Heart left ventricle (tissue), 16 donors: ENCODE data around the gene MIER2. TPM values are rescaled to one million over a fixed set of nuclear protein-coding genes. Genes with fewer than 3 reads are reported as not detected.
"Not testable (repeated sequence)": the region's sequence is repeated elsewhere in the genome, so short reads cannot be mapped to it uniquely, and the experiment has no call there.

Source experiments
- ATAC-seq, 4 donors: fragments of 200-7000 bp; cut with Tn5 transposase; one replicate each; pipeline ENCODE4 v1.9.1; 2020 to 2022; ENCODE audit warnings: moderate library complexity in 4 of 4, mild to moderate bottlenecking in 3 of 4, moderate number of reproducible peaks in 1 of 4
- DNase-seq, 5 donors: peaks; one replicate each; pipeline ENCODE4 v3.0.0-alpha.2; 2020
- H3K27ac ChIP-seq, 12 donors: fragments of 200-600 bp; sonication (generic) in 4 of 12; one replicate each; pipeline versions ENCODE4 v1.5.0 to v1.8.0; 2016 to 2022; ENCODE audit warnings: mild to moderate bottlenecking in 2 of 12
- H3K27me3 ChIP-seq, 9 donors: fragments of 200-600 bp; sonication (generic) in 2 of 9; one replicate each; pipeline versions ENCODE4 v1.5.1 to v1.8.0; 2016 to 2022; ENCODE audit warnings: mild to moderate bottlenecking in 3 of 9
- H3K36me3 ChIP-seq, 9 donors: fragments of 200-600 bp; sonication (generic) in 2 of 9; one replicate each; pipeline versions ENCODE4 v1.5.0 to v1.8.0; 2018 to 2022; ENCODE audit warnings: mild to moderate bottlenecking in 2 of 9
- H3K4me1 ChIP-seq, 12 donors: fragments of 200-600 bp; sonication (generic) in 4 of 12; one replicate each; pipeline versions ENCODE4 v1.5.0 to v1.8.0; 2016 to 2022; ENCODE audit warnings: mild to moderate bottlenecking in 3 of 12
- H3K4me3 ChIP-seq, 12 donors: fragments of 200-600 bp; sonication (generic) in 4 of 12; one replicate each; pipeline versions ENCODE4 v1.5.0 to v1.8.0; 2017 to 2022; ENCODE audit warnings: mild to moderate bottlenecking in 9 of 12, moderate library complexity in 4 of 12
- H3K9me3 ChIP-seq, 12 donors: fragments of 200-600 bp; sonication (generic) in 4 of 12; one replicate each; pipeline versions ENCODE4 v1.5.0 to v1.8.0; 2016 to 2022; ENCODE audit warnings: mild to moderate bottlenecking in 1 of 12
- CTCF ChIP-seq, 12 donors: fragments of 200-600 bp; sonication (generic) in 4 of 12; IDR thresholded peaks; one replicate each; pipeline versions ENCODE4 v1.5.0 to v1.8.0; 2018 to 2022; ENCODE audit warnings: antibody characterized with exemption in 12 of 12, mild to moderate bottlenecking in 5 of 12
- POLR2A ChIP-seq, 2 donors: fragments of 450-650 bp; IDR thresholded peaks; one replicate each; pipeline ENCODE4 v1.6.1; 2017; ENCODE audit warnings: antibody characterized with exemption in 2 of 2, mild to moderate bottlenecking in 2 of 2, moderate library complexity in 2 of 2
- WGBS, 4 donors: extraction: QIAGEN DNeasy Blood & Tissue Kit in 2 of 4; methylation state at CpG; one replicate each; pipeline versions ENCODE4 v1.1.5 to v1.1.7; 2013 to 2018; 5-methylcytosine and 5-hydroxymethylcytosine counted together
- intact Hi-C, 10 donors: fragments of 100-400 bp; cut with DNase I; formaldehyde crosslinking; loops; one replicate each; pipeline versions ENCODE4 v1.11.1 to v1.14.2; 2022
- polyA plus RNA-seq, 2 donors: library from polyadenylated mRNA; stranded (reverse); fragments of 200-250 nt; gene quantifications; one replicate each; pipeline ENCODE4 v1.2.3, GENCODE V29; 2013
- total RNA-seq, 9 donors: library from RNA; depleted of rRNA in 2 of 9; stranded (reverse); fragments of >200 nt in 2 of 9; fragmentation: NEBNext Ultra II Directional in 3 of 9; extraction: Animal tissue kit (Norgen Biotek cat#: 25700) in 3 of 9; gene quantifications; one replicate each; pipeline versions ENCODE4 v1.1.0 to v1.2.4, GENCODE V29; 2016 to 2023
- donor health status: ischemic (EF 13 %, LVEDD 7.1; RV severe dilation, severe dysfunction).
- donor health status: healthy with polysubstance abuse.
- donor health status: DM: no; HTN: yes; CAD: no.
- donor health status: DM: no; HTN: no; CAD: no.
- donor health status: ischemic (EF 25% LVEDD 6.9; RV normal size, moderate dysfunction).
- donor health status: ischemic (EF 25% LVEDD 5.7; RV mildly dilated, moderate dysfunction).
- donor health status: healthy.
- donor health status: DM: yes; HTN: yes; CAD: no.
- donor health status: ischemic (EF 35%, LVEDD 5.7; RV mildly dilated, moderate dysfunction).
- donor health status: nonischemic (EF 11% LVEDD 7.7; RV severe dilation, severe dysfunction).
- donor health status: DM: yes; HTN: yes; CAD: no.
- donor health status: PGD.
- donor health status: ischemic (EF 29% LVEDD 5.4; RV normal size, mild dysfunction).
- donor health status: nonischemic (EF 23%, LVEDD 6.1; RV moderate dilation, normal function).

The MIER2 gene
- total and polyA plus RNA-seq, 11 donors: 15.7 to 30.3 (median 19.5) TPM

GRCh38 chr19:275000-275399 lies 69.6 kb downstream of the MIER2 start:
- no peak overlapping the region for H3K27ac ChIP-seq
- no peaks in the 10 kb centered on the region for H3K9me3 ChIP-seq
- H3K27me3 ChIP-seq: peaks cover 0 to 30% (median 11%) of the 10 kb centered on the region in 9 donors
- intact Hi-C loops: no loop called here
- no peaks in the 10 kb centered on the region for H3K4me1 ChIP-seq
- no peak overlapping the region for H3K4me3 ChIP-seq
- H3K36me3 ChIP-seq: no peaks in the 10 kb centered on the region
- WGBS, 4 donors: 87 to 91% (median 88%) methylated on average over 9 of the region's 9 CpGs
- no peak for DNase-seq
- TF ChIP-seq CTCF (IDR thresholded peaks at IDR 0.05) (no peak), POLR2A (IDR thresholded peaks at IDR 0.05) (no peak)
- no peak for ATAC-seq

- H3K9me3 ChIP-seq: no peaks in the 10 kb centered on the region
- intact Hi-C loops: no loop called here
- H3K27ac ChIP-seq: no peak overlapping the region
- H3K4me1 ChIP-seq: no peaks in the 10 kb centered on the region
- no peak overlapping the region for H3K4me3 ChIP-seq
- DNase-seq (no peak), ATAC-seq (no peak)
- no peaks in the 10 kb centered on the region for H3K36me3 ChIP-seq
- peaks cover 0 to 33% (median 12%) of the 10 kb centered on the region in 9 donors for H3K27me3 ChIP-seq
- 67 to 82% (median 72%) methylated on average over 3 to 6 of the region's 6 CpGs for WGBS, 4 donors
- TF ChIP-seq POLR2A (IDR thresholded peaks at IDR 0.05) (no peak), CTCF (IDR thresholded peaks at IDR 0.05) (no peak)
Measured at GRCh38 chr19:273393-273792, 71.2 kb downstream of the MIER2 start.

GRCh38 chr19:271856-272255 lies 72.7 kb downstream of the MIER2 start:
- peaks cover 0 to 9% (median 4%) of the 10 kb centered on the region in 12 donors for H3K4me1 ChIP-seq
- 48 to 60% (median 52%) methylated on average over 6 of the region's 6 CpGs for WGBS, 4 donors
- no peak for TF ChIP-seq CTCF (IDR thresholded peaks at IDR 0.05)
- TF ChIP-seq POLR2A (IDR thresholded peaks at IDR 0.05): no peak
- no peaks in the 10 kb centered on the region for H3K36me3 ChIP-seq
- DNase-seq (no peak), ATAC-seq (no peak)
- H3K27me3 ChIP-seq: peaks cover 0 to 34% (median 11%) of the 10 kb centered on the region in 9 donors
- H3K9me3 ChIP-seq: no peaks in the 10 kb centered on the region
- H3K27ac ChIP-seq: no peak overlapping the region
- intact Hi-C loops: no loop called here
- no peak overlapping the region for H3K4me3 ChIP-seq

GRCh38 chr19:270766-271318 lies 73.8 kb downstream of the MIER2 start:
- H3K27ac ChIP-seq, intact Hi-C loops, H3K36me3 ChIP-seq, ATAC-seq, DNase-seq, H3K9me3 ChIP-seq, H3K4me3 ChIP-seq: not testable (repeated sequence)
- Histone ChIP-seq H3K27me3 (peaks cover 0 to 37% (median 14%) of the 10 kb centered on the region in 9 donors), H3K4me1 (peaks cover 0 to 12% (median 5%) of the 10 kb centered on the region in 12 donors)
- 69 to 83% (median 75%) methylated on average over 6 to 12 of the region's 12 CpGs for WGBS, 4 donors

GRCh38 chr19:269241-269640 lies 75.4 kb downstream of the MIER2 start:
- TF ChIP-seq POLR2A (IDR thresholded peaks at IDR 0.05) (no peak), CTCF (IDR thresholded peaks at IDR 0.05) (no peak)
- H3K9me3 ChIP-seq: no peaks in the 10 kb centered on the region
- DNase-seq (no peak), ATAC-seq (no peak)
- H3K4me3 ChIP-seq: no peak overlapping the region
- intact Hi-C loops: no loop called here
- H3K27me3 ChIP-seq: peaks cover 0 to 52% (median 15%) of the 10 kb centered on the region in 9 donors
- no peaks in the 10 kb centered on the region for H3K36me3 ChIP-seq
- peaks cover 0 to 12% (median 5%) of the 10 kb centered on the region in 12 donors for H3K4me1 ChIP-seq
- no peak overlapping the region for H3K27ac ChIP-seq
